HG02642 (cell line): ENCODE data around the gene PDZD4.

Source experiments
- ATAC-seq: cut with Tn5 transposase; IDR thresholded peaks from one replicate; pipeline ENCODE4 v1.9.1; 2021; ENCODE audit warnings: mild to moderate bottlenecking; ENCODE audit not compliant: unreplicated experiment, poor library complexity

PDZD4 gene

DNA sequence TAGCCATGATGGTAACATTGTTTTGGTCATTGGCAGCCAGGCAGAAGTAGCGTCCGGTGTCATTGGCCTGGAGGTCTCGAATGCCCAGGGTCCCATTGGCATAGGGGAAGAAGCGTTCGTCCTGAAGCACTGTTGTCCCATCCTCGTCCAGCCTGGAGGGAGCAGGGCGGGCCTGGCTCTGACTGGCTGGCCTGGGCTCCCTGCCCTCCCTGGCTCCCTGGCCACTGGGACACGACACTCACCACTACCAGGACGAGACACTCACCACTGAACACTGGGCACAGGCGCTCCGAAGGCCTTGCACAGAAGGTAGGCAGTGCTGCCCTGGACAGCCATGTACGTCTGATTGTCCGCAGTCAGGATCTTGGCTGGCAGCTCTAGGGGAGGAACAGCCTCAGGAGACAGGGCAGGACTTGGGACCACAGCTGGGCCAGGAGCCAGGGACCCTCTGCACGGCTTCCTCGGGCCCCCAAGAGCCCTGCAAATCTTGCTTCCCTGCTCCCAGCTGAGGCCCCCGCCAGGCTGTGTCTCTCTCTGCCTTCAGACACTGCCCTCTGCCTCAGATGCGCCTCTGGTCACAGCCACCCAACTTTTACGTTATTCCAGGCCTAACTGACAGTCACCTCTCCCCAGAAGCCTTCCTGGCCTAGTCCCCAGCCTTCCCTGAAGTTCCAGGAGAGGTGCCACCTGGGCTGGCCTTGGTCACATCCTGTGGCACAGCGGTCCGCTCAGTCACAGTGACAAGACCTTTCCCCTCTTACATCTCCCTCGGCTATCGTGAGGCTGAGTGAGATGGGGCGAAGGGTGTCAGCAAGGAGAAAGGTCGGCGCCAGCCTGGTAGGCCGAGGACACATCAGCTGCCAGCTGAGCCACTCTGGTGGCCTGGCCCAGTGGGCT lies 38.5 kb upstream of the PDZD4 start:
- no peak for ATAC-seq

DNA sequence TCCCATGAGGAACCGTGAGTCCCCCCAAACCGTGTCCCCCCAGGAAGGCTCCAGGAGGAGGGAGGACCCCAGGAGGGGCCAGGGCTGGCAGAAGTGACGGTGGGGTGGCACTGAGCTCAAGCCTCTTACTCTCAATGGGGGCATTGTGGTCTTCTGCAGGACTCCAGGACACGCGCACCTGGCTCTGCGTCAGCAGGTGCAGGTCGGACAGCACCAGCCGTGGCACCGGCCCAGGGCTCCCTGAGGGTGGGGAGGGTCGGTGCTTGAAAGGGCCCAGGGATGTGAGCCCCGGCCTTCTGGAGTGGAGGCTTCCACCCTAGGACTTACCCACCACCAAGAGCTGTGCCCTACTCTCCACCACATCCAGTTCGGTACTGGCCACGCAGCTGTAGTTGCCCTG lies 37.3 kb upstream of the PDZD4 start:
- no peak for ATAC-seq

DNA sequence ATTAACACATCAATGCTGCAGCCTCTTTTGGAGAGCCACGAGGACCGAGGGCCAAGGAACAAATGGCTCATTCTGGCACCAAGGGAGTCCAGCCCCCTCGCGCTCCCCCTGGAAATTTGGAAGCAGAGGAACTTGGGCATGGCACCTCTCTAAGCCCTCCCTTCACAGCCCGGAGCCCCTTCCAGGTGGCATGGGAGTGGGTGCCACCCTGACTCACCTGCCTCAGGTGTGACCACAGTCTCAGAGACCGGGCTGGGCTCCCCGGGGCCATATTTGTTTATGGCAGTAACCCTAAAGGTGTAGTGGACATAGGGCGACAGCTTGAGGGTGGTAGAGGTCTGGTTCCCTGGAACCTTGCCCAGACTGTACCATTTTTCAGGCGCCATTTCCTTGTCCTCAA lies 36.8 kb upstream of the PDZD4 start:
- no peak for ATAC-seq

DNA sequence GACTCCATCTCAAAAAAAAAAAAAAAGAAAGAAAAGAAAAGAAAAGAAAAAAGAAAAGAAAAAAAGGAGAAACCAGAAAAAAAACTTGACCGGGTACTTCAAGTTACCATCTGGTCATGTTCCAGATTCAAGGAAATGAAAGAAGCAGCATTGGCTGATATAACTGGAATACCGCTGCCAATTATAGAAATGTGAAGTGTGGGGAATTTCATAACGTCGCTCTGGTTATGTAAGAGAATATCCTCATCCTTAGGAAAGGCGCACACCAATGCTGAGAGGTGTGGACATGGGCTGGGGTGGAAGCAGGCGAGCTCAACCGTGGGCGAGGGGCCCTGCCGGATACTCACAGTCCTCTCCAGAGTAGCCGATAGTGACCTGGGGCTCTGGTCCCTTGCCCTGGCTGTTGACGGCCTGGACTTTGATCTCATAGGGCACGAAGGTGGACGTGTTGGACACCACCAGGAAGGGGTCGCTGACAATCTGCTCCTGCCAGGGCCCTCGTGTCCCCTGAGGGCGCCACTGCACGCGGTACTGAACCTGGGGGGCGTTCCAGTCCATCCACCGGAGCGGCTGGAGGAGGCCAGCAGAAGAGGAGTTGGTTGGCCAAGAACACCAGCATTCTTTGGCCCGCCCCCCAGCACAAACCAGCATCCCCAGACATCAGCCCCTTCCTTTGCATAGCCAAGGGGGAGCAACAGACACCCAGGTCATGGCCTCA lies 36.1 kb upstream of the PDZD4 start:
- ATAC-seq = no peak

DNA sequence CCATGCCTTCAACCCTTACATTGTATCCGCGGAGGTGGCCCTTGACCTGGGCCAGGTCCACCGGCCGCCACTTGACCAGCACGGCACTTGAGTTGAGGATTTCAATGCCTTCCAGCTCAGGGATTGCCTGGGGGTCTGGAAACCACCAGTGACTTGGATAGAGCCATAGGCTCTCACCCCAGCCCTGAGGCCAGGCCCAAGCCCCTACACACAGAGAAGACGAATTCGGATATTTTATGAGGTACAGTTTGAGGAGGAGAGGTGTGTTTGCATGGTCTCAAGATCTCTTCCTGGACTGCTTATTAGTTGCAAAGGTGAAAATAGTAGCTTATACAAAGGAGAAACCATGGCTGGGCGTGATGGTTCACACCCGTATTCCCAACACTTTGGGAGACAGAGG lies 35.3 kb upstream of the PDZD4 start:
- no peak for ATAC-seq

DNA sequence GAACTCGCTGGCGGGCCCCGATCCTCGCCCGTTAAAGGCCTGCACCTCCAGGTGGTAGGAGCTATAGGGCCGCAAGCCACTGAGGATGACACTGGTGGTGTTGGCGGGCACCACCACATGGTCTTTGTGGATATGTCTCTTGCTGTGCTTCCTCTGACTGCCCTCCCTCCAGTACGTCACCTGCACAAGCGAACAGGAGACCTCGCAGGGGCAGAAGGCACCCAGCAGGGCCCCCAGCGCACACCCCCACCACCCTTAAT lies 34.9 kb upstream of the PDZD4 start:
- ATAC-seq = no peak

DNA sequence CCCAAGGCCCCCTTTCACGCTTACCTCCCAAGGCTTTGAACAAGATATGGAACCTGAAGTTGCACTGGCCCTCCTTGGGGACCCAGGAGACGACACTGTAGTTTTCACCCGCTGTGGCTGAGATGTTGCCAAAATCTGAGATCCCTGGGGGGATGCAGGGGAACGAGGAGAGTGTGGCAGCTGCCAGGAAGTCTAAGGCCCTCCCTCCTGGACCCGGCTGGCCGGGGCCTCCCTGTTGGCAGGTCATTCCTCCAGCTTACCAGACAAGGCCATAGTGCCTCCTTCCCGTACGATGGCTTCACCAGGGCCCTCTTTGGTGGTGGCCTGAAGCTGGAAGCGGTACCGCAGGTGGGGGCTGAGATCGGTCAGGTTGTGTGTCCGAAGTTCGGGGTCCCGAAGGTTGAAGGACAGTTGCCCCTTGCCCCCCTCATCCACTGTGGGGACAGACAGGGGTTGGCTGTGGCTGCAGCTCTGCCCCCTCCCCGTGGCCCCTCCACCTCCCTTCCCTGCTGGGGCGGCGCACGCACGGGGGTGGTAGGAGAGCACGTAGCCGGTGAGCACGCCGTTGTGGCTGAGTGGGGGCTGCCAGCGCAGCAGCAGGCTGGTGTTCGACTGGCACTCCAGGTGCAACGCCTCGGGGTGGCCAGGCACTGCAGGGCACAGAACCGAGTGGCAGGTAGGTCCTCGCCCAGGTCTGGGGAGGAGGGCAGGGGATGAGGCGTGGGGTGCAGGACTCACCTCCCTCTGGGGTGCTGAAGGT lies 34.4 kb upstream of the PDZD4 start:
- ATAC-seq = no peak

DNA sequence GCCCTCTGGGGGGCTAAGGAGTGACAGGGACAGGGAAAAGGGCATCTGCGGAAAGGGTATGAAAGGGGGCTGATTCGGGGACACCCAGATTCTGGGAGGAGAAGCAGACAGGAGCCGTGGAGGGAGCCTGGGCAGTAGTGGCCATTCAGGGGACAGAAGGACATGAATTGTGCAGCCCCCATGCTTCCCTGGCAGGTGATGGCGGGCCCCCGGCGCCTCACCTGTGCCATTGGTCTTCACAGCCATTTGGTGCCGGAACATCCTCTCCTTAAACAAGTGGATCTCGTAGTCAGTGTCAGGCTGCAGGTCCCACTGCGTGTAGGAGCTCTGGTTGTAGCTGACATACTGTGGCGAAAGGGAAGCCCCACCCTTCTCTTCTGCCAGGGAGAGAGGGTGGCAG lies 33.8 kb upstream of the PDZD4 start:
- ATAC-seq = no peak

DNA sequence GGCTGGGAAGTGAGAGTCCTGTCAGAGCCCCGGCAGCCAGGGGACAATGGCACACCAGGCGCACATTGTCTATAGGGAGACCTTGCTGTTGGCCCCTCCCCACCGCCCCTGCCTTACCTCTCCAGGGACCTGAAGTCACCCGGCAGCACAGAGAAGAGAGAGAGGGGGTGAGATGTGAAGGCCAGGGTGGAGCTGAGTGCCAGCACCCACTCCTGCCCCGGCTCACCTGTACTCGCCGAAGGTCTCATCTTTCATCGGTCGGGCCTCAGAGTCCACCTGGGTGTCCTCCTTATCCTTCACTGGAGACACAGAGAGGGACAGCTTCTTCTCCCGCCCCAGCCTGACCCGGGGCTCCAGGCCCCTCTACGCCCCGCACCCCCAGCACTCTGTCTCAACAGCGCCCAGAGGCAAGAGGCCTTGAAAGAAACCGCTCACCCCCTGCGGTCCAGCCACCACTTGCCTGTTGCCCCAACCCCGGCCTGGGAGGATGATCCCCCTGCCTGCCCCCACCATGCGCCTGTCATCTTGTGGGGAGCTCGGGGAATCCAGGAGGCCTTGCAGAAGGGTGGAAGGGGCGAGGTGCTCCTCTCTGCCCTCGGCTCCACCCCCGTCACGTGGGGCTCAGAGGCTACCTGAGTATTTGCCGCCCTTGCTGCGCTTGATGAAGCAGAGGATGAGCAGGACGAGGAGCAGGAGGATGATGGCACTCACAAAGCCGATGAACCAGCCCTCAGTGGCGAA lies 33.1 kb upstream of the PDZD4 start:
- ATAC-seq = no peak

DNA sequence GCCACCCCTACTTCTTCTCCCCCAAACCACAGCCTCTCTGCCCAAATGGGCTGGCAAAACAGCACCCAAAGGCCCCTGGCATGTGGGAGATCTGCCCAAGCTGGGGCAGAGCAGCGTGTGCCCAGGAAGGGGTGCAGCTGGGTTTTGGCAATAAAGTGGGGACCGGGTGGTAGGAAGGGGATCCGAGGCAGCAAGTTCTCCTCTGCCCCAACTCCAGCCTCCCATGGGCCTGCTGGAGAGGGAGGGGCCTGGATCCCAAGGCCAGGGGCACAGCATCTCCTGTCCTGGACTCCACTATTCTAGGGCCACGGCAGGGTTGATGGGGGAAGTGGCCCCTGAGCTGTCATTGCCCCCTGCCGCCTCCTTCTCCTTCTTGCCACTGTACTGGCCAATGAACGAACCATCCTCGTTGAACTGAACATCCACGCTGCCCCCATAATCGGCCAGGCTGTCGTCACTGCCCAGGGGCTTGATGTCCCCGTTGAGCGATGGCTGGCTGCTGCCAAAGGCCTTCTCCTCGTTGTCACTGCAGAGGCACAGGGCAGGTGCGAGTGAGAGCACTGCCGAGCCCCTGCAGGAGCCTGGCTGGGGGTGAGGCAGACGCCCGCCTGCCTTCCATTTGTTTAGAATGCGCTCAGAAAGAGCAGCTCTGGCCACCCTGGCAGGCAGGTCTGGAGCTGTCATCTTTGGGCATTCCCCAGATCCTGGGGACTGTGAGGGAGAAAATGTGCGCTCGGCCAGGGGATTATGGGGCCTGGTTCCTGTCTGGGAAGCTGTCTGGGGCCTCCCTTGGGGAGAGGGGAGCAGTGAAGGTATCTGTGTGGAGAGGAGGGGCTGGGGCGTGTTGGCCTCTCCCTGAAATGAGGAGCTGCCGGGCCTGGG lies 32.3 kb upstream of the PDZD4 start:
- ATAC-seq = no peak

DNA sequence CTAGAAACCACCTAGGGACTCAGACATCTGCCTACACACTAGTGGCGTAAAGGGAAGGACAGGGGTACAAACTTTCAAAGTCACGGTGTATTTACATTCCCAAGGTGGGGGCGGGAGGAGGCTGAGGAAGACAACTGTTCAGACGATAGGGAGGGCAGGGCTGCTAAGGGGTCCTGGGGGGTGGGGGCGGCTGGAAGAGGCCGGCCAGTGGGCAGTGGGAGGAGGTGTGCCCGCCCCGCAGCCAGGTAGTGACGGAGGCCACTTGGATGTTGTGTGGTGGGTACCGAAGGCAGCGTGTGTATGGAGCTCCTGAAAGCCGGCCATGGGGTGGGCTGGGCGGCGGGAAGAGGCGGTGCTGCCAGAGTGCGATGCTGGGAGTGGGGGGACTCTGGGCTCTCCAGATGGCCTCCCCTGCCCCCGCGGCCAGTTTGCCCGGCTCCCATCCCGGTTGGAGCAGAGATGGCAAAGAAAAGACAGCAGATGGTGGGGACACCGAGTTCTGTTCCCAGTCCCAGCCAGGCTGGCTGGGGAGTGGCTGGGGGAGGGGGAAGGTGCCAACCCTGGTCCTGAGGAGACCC lies 31.5 kb upstream of the PDZD4 start:
- ATAC-seq = no peak

DNA sequence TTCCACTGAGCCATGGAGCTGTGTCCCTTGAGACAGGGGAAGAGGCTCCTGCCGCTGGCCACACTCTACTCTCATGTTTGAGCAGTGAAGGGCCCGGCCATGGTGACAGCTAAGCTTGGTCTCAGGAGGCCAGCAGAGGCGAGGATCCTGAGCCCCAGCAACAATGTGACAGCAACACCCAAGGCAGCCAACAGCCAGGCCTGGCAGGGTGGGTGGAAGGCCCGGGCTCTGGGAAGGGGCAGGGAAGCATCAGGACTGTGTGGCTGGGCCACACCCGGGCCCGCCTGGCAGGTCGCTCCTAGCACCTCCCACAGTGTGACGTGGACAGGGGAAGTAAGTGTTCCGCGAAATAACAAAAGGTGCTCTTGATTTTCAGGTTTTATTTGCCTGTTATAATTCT lies 30.8 kb upstream of the PDZD4 start:
- ATAC-seq = no peak

DNA sequence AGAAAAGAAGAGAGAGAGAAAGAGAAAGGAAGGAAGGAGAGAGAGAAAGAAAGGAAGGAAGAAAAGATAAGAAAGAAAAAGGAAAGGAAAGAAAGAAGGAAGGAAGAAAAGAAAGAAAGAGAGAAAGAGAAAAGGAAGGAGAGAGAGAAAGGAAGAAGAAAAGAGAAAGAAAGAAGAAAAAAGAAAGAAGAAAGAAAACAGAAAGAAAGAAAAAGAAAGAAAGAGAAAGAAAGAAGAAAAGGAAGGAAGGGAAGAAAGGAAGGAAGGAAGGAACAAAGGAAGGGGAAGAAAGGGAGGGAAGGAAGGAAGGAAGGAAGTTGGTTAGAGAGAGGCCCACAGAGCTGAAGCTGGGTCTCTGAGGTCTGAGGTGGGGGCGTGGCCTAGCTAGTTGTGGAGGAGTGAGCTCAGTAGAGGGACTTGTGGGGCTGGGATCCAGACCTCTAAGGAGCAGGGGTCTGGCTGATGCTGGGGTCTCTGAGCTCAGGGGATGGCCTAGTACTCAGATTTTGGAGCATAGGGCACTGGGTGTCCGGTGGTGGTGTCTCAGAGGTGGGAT lies 27.1 kb upstream of the PDZD4 start:
- no peak for ATAC-seq

DNA sequence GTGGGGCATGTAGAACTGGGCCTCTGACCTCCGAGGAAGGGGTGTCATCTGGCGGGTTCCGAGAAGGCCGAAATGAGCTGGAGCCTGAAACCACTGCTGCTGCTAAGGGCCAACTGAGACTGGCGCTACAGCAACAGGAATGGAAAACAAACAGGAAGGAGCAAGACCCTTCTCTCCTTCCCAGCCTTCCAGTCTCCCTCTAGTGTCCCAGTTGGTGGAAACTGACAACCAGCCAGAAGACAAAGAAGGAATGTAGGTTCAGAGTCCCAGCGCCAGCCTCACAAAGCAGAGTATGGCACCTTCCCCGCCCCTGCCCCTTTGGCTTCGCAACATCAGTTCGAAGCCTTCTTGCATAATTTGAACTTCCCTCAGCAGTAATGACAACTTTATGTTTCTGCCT lies 24.4 kb upstream of the PDZD4 start:
- no peak for ATAC-seq

DNA sequence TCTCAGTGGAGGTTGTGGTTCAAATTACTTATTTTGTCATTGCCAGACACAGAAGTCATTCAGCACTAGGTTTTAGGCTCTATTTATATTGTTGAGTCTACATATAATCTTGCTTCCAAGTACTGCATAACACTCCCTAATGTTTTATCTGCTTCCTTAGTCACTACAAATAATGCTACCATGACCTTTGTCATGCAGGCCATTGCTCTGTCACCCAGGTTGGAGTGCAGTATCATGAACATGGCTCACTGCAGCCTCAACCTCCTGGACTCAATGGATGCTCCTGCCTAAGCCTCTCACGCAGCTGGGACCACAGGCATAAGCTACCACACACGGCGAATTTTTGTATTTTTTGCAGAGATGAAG lies 23.5 kb upstream of the PDZD4 start:
- ATAC-seq = no peak

DNA sequence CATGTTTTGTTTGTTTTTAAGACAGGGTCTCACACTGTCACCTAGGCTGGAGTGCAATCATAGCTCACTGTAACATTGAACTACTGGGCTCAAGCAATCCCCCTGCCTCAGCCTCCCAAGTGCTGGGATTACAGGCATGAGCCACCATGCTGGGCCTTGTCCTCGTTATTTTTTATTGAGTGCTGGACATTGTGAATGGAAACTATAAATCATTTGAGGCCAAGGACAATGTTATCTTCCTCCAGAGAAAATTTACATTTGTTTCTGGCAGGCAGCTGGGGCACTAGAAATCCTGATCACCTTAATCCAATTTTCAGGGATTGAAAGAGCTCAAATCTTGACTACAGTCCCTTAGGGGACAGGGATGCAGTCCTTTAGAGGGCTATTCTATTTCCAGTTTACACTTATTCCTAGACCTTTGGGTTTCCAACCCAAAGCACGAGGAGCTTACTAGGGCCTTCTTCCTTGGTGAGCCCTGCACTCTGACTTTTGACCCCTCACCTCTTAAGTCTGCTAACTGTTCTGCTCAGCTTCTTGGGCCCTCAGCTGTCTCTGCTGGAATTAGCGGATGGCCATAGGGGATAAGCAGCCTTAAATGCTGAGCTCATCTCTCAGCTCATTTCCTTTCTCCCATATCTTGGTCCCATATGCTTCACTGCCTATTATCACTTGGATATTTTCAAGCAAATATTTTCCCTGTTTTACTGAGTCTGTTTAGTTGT lies 23.0 kb upstream of the PDZD4 start:
- no peak for ATAC-seq

DNA sequence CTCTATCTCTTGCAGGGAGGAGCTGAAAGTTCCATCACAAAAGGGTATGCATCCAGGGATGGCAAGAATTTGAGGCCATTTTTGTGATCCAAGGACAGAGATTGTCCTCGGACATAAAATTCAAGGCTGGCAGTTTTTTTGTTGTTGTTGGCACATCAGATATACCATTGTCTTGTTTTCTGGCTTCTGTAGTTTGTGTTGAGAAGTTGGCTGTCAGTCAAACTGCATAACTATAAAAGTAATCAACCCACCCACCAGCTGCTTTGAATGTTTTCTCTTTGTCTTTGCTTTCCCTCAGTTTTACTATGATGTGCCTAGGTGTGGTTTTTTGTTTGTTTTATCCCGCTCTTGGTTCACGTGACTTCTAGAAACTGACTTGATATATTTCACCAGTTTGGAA lies 21.6 kb upstream of the PDZD4 start:
- no peak for ATAC-seq

DNA sequence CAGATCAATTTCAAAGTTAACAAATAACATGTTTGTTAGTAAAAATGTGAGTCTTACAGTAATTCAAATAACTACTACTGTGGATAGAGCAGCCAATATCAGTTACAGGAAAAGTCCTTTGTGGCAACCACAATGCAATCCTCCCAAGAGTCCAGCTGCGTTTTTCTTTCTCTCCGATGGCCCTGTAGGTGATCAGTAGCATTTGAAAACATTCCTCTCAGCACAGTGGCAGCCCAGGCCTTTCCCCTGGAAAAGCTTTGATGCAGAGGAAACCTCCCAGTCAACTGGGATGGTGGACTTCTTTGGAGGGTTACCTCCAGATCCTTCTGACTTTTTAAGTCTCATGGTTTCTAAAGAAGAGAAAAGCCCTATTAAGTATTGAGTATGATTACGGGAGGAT lies 18.0 kb upstream of the PDZD4 start:
- ATAC-seq = no peak

DNA sequence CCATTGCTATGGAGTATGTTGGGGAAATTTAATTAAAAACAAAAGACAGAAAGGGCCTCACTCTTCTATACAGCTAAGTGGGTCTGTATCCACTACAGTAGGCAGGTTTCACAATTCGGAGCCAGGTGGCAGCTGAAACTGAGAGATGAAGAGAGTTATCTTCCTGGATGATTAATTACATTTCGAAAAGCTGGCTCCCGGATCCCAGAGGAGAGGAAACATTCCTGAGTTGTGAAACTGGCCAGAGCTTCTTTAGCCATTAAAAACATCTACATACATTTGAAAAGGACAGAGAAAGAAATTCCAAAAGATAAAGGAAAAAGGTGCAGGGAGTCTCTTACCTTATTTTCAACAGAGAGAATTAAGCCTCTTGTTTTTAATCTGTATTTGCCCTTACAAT lies 15.5 kb upstream of the PDZD4 start:
- no peak for ATAC-seq
